ENCODE measurements around the gene CFAP52.
"Not testable (repeated sequence)": the region's sequence is repeated elsewhere in the genome, so short reads cannot be mapped to it uniquely, and the experiment has no call there.

CFAP52 gene

DNA sequence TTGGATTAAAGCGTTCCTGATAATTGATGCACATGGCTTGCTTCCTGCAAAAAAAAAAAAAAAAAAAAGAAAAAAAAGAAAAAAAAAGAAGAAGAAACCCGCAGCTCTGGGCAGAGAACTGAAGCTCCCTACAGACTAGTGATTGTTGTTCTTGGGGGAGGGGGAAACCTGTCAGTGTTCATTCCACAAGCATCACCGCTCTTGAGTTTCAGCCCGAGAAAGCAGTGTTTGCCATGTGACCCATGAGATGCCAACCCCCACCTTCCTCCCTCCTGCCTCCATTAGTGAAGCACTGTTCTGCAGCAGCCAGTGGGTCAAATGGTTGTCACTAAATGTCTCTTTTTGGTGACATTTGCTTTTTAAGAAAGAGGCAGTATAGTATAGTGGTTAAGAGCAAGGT is 70.6 kb downstream of the CFAP52 start:
- DNase-seq = no peak

DNA sequence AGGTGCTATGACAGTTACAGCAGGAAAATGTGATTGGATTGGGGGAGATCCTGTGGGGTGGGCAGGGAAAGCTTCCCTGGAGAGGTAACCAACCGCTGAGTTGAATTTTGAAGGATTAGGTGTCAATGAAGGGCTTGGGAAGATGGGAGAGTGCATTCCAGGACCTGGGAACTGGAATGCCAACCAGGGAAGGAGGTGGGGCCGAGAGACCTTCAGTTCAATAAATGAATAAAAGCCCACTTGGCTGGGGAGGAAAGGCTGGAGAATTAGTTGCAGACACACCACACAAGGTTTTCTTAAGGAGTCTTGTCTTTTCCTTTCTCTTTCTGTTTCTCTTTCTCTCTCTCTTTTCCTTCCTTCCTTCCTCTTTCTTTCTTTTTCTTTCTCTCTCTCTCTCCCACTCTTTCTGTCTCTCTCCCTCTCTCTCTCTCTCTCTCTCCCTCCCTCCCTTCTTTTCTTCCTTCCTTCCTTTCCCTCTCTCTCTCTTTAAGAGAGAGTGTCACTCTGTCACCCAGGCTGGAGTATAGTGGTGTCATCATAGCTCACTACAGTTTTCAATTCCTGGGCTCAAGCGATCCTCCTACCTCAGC is 72.2 kb downstream of the CFAP52 start:
- DNase-seq = no peak

DNA sequence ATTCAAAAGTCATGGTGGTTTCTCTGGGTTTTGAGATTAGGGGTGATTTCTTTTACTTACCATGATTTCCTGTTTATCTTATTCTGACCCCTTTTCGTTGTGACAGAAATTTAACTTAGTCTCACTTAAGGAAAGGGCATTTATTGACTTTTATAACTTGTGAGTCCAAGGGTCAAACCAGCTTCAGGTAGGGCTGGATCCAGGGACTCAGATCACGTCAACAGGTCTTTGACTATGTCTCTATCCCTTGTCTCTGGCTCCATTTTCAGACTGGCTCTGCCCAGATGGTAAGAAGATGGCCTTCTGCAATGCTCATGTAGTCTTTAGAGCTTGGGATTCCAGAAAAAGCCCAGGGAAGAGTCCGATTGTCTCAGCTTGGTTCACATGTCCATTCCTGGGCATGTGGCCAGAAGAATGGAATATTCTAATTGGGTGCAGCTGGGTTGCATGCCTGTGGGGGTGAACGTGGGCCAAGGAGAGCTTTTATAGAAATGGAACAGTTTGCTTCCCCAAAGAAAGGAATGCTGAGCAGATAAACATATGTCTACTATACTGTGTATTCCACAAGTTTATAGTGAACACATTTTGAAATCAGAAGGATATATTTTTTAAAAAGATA is 82.3 kb downstream of the CFAP52 start:
- no peak for DNase-seq

DNA sequence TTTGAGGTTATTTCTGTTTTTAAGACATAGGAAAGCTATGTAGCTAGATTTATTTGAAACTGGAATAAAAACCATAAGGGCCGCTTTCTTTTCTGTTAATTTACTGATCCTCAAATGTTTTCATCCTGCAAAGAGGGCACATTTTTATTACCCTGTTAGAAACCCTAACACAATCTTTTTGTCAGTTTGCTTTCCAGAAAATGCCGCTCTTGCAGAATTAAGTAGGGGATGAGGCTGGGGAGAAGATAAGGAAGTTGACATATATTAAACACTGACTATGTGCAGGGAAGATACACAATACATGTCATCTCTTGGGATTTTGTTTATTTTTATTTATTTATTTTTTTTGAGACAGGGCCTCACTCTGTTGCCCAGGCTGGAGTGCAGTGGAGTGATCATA is 84.6 kb downstream of the CFAP52 start:
- no peak for DNase-seq

DNA sequence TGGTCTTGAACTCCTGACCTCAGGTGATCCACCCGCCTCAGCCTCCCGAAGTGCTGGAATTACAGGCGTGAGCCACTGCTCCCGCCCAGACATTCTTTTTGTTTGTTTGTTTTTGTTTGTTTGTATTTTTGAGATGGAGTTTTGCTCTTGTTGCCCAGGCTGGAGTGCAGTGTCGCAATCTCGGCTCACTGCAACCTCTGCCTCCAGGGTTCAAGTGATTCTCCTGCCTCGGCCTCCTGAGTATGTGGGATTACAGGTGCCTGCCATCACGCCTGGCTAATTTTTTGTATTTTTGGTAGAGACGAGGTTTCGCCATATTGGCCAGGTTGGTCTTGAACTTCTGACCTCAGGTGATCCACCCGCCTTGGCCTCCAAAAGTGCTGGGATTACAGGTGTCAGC is 87.1 kb downstream of the CFAP52 start:
- not testable (repeated sequence) for DNase-seq

DNA sequence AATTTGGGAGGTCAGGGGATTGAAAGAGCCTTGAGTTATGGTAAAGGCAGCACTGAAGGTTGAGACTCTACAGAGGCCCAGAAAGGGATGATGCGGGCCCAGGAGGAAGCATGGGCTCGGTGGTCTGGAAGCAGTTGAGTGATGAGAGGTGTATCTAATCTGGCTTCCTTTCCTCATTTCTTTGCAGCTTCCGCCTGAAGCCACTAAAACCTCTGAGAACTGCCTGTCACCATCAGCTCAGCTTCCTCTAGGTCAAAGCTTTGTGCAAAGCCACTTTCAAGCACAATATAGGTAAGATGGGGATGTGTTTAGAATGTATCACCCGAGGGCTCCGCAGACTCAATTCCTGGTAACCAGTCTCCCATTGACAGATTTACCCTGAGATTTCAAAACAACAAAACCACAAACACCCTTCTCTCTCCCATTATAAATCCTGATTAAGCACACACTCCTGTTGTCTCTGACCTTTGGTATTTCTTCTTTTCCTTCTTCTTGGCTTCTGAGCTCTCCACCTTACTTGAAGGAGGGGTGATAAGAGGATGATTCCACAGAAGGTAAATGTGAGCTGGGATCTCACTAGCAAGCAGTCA is 90.1 kb downstream of the CFAP52 start:
- no peak for DNase-seq

DNA sequence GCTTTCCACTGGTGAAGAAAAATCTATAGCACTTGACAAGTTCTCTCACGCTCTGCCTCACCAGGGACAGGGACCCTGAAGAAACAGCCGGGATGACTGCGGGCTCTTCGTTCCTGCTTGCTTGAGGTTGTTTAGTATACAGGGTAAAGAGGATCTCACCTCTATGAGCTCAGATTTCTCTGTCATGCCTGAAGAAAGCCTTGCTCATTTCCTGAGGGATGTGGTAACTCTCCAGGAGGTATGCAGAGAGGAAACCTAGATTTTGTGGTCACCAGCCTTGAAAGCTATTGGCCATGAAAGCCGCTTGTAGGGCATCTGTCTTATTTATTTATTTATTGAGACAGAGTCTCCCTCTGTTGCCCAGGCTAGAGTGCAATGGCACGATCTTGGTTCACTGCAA is 92.1 kb downstream of the CFAP52 start:
- no peak for DNase-seq

DNA sequence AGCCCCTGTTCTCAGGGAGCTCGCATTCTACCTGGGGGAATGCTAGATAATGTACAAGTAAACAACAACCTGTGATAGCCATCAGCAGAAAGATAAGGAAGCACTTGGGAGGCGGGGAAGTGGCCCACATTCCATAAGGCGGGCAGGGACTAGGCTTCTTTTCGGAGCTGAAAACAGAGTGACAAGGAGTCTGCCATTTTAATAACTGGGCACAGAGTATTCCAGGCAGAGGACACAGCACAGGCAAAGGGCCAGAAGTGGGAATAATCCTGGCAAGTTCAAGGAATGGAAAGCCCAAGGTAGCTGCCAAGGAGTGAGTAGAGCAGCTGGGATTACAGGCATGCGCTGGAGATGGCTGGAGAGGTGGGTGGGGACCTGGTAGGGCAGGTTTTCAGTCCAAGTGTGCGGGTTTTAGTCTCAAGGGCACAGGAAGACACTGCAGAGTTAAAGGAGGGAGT is 93.1 kb downstream of the CFAP52 start:
- DNase-seq = no peak

DNA sequence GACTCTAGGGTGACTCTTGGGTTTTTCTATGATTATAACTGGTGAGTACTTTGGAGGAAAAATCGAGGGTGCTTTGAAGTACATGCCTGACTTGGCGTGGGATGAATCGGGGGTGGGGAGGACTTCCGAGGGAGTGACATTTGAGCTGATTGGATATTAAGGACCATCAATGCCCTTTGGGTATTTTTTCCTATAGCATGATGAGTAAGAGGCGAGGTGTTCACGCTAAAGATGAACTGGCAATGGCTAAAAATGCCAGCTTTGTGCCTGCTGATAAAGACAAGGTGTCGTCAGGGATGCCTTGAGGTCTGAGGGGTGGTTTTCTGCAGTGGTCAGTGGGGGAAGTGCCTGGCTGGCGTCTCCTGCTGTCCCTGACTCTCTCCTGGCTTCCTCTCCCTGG is 94.2 kb downstream of the CFAP52 start:
- no peak for DNase-seq

DNA sequence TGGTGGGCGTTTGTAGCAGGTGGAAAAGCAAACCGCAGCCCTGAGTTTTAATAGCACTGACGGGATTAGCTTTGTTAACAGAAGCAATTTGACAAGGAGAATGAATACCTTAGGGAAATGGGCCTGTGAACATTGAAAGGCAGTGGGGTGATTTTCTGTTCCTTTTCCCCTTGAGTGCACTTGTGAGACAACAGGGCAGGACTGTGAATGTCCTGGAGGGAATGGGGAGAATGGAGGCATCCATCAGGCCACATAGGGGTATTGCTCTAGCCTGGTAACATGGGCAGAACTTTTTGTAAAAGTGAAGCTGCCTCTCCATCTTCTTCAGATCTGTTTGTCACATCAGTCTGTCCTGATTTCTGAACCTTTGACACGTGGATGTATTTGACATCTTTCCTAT is 95.1 kb downstream of the CFAP52 start:
- DNase-seq = no peak

DNA sequence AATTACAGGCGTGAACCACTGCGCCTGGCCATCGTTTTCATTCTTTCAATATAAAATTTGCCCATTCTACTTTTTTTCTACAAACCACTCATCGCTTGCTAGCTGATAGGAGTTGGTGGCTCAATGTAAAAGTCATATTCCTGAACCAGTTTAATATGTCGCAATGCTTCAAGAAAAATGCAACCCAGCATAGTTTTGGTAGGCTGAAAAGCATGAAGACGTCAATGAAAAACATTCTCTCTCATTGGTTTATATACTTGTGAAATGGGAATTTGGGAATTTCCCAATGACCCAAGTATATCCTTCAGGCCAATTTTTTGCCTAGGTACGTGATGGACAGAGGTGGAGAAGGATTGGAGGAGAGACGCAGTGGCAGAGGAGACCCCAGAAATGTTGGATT is 95.8 kb downstream of the CFAP52 start:
- no peak for DNase-seq

DNA sequence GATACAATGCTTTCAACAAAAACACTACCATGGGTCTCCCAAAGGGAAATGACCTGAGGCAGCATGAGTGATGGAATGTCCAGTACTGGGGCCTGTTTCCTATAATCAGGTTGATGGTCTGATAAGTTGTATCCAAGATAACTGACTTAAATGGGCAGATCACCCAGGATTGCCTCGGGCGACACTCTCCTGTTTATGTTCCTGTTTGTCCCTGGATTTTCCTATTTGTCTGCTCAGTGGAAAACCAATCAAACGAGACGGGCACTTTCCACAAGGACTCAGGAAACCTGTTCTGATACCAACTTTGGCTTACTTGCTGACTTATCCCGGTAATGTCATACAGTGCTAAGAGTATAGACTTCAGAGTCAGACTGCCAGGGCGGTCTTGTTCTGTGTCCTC is 96.2 kb downstream of the CFAP52 start:
- no peak for DNase-seq

DNA sequence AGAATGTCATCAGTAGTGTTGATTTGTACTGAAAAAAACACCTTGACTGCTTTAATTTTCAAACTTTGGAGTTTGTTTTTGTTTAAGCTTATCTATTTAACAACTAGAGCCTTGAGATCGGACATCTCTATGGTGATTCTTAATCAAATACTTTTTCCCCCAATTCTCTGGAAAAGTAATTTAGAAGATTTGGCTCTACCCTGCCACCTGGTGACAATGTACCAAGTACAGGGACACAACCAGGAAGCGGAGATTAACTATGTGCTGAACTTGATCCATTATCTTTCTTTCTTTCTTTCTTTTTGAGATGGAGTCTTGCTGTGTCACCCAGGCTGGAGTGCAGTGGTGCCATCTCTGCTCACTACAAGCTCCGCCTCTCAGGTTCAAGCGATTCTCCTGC is 99.6 kb downstream of the CFAP52 start:
- no peak for DNase-seq

DNA sequence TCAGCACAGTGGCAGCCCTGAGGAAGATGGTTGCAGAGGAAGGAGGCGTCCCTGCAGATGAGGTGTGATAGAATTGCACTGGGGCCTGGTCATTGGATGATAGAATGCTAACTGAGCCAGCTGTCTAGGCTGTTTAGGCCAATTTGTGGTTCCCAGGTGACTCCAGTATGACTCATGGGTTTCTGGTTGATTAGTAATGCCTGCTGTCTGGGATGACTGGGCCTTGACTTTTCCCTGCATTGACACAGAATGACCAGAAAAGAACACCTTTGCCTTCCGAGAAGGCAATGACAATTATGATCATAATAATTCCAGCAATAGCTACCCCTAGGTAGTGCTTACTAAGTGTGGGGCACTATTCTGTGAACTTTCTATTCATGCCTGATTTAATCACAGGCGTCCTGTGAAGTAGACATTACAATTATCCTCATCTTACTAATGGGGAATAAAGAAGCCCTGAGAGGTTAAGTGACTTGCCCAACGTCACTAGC is 100.4 kb downstream of the CFAP52 start:
- no peak for DNase-seq

DNA sequence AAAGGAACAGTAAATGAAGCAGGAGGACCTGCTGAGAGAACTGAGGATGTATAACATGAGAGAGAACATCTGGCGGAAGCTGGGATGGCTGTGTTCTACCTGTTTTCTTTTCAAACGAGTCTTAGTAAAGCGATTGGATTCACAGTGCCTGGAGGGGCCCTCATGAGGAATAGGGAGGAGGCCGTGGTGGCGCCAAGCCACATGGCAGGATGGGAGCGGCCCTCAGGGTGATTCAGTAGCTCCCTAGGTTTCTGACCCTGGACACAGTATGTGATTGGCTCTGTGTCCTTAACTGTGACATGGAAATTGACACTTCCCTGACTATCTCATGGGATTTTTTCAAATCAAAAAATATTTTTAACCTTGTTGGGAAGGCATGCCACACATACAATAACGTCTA is 101.0 kb downstream of the CFAP52 start:
- DNase-seq = no peak

DNA sequence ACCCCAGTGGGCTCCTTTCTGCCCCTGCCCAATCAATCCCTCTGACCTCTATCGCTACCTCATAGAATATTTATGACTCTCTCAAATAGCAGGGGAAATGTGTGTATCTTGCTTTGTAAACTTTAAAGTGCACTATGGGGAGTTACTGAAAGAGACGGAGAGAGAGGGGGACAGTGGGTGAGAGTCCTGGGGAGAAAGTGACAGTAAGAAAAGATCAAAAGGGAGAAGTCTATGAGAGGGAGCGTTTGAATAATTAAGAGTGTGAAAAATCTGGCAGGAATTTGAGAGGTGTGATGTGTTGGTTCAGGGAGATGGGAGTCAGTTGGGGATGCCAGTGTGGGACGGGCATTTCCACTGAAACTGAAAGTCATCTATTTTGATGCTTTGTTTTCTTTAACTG is 101.5 kb downstream of the CFAP52 start:
- DNase-seq = no peak

DNA sequence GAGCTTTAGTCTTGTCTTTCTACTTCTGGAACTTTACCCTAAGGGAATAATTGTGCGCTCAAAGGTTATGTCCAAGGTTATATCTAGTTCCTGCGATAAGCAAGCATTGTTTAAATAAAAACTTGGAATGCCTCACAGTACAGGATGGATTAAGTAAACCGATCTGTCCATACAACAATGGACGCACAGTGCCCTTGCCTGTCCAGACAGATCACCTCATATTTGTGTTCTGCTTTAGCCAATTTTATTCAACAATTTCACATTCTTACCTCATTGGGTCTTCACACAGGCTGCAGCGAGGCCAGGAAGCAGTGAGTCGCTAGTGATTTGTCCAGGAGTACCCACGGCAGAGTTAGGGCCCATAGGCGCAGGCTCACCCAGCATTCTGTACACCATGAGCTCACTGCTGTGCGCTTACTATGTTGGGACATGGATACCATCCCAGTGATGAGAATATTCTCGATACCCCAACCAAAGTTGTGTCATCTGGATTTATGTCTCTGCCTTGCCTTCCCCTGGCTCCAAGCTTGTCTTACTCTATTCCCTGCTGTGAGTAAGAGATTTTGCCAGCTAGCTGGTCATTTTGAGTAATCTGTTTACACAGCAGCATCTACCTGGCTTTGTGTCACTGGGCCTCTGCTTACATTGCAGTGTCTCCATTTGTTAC is 108.6 kb downstream of the CFAP52 start:
- DNase-seq = no peak
